GM19351 (cell line): ENCODE measurements around the gene KLHDC1.
"Not testable (repeated sequence)": the region's sequence is repeated elsewhere in the genome, so short reads cannot be mapped to it uniquely, and the experiment has no call there.

Experiments used
- ATAC-seq: cut with Tn5 transposase; IDR thresholded peaks from one replicate; pipeline ENCODE4 v1.9.1; 2021; ENCODE audit warnings: mild to moderate bottlenecking, moderate library complexity; ENCODE audit not compliant: unreplicated experiment

The KLHDC1 gene, protein sequence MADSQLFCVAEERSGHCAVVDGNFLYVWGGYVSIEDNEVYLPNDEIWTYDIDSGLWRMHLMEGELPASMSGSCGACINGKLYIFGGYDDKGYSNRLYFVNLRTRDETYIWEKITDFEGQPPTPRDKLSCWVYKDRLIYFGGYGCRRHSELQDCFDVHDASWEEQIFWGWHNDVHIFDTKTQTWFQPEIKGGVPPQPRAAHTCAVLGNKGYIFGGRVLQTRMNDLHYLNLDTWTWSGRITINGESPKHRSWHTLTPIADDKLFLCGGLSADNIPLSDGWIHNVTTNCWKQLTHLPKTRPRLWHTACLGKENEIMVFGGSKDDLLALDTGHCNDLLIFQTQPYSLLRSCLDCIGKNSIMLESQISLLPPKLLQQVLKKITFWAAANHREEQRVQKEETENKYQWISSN

DNA sequence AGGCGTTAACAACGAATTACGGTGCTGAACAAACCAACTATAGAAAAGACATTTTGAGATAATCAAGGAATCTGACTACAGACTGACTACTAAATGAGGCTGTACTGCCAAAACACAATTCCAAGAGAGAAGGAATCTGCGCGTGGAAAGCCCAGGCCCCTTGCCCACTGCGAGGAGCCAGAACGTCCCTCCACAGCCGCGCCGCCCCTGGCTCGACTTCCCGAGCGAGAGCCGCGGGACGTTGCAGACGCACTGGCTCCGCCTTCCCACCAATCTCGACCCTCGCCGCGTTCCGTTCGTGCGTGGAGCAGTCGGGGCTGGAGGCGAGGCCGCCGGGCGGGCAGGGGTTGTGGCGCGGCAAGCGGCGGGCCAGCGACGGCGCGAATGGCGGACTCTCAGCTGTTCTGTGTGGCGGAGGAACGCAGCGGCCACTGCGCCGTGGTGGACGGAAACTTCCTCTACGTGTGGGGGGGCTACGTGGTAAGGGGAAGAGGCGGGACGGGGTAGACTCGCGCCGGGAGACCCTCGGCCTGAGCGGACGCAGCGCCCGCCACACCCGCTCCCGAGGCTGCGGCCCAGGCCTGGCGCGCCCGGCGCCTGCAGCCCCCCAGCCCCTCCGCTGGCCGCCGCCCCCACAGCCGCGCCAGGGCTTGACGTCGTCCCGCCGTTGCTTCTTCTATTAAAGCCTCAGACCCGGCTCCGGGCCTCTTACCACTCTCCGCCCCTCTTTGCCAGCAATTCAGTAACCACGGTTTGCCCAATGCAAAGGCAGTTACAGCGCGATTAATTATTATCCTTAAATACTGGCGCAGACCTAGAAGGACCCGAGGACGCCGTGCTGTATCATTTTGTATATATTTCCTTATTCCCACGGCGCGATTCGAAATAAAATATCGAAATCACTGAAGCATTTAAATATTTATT lies at the start of gene KLHDC1:
Gene KLHDC1 (plus strand): TSS at position 310 of the 924 bp plus-strand sequence. CDS start 75 bp downstream, at position 385.
- peak; percentile 62 for ATAC-seq

DNA sequence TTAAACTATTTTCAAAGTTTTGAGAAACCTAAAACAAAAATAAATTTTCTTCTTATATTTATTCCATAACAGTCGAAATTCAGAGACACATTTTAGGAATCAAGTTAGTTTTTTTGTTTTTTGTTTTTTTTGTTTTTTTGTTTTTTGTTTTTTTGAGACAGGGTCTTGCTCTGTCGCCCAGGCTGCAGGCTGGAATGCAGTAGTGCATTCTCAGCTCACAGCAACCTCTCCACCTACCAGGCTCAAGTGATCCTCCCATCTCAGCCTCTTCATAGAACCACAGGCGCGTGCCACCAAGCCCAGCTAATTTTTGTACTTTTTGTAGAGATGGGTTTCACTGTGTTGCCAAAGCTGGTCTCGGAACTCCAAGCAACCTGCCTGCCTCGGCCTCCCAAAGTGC lies 39.4 kb upstream of the KLHDC1 start:
- ATAC-seq: no peak

DNA sequence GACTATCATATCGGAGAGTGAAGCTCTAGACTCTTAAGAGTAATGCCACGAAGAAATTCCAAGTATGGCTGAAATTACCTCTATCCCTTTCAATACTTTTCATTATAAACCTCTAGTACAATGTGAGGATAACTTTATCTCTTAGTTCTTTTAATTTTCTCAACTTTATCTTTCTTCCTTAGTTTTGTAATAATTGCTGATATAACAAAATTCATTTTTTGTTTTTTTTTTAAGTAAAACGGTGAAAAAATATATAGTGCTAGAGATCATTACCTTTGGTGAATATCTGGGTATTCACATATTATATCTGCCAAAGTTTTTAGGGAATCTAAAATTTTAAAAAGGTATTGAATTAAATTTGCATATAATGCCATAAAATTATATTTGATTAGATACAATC lies 38.4 kb upstream of the KLHDC1 start:
- ATAC-seq: no peak

DNA sequence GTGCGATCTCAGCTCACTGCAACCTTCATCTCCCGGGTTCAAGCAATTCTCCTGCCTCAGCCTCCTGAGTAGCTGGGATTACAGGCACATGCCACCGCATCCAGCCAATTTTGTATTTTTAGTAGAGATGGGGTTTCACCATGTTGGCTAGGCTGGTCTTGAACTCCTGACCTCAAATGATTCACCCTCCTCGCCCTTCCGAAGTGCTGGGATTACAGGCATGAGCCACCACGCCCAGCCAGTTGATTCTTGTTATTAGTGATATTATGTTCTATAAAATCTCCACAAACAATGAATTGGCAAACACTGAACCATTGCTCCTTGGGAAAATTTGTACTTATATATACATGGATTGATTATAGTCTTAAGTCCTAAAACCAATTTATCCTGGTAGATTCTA lies 35.4 kb upstream of the KLHDC1 start:
- not testable (repeated sequence) for ATAC-seq

DNA sequence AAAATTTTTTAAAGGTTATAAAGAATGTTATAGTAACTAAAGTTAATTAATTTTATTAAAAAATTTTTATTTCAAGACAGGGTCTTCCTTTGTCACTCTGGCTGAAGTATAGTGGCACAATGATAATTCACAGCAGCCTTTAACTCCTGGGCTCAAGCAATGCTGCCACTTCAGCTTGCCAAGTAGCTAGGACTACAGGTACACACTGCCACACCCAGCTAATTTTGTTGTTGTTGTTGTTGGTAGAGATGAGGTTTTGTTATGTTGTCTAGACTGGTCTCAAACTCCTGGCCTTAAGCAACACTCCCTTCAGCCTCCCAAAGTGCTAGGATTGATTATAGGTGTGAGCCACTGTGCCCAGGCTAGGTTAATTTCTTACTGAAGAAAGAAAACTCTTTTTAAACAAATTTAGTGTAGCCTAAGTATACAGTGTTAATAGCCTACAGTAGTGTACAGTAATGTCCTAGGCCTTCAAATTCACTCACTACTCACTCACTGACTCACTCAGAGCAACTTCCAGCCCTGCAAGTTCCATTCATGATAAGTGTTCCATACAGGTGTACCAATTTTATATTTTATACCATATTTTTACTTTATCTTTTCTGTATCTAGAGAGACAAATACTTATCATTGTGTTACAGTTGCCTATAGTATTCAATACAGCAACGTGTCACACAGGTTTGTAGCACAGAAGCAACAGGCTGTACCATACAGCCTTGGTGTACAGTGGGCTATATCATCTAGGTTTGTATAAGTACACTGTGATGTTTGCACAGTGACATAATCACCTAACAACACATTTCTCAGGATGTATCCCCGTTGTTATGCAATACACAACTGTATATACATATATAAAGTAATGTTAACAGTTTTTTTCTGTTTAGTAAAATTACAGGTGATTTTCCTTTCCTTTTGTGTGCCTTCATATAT lies 33.1 kb upstream of the KLHDC1 start:
- ATAC-seq: no peak

DNA sequence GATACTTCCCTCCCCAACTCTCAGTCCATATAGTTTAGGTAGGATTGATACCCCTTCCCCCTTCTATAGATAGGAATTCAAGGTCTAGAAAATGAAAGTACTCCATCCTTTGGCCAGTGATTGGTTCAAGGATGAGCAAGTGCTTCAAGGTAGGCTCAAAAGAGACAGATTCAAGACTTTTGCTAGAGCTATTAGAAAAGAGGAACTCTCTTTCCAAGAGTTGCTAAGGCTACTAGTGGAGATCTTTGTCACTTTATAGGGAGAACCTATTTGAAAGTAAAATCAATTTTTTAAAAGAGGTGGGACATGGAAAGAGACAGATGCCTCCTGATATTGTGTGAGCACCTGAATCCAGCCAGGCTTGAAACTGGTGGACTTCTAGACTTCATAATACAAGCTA lies 22.4 kb upstream of the KLHDC1 start:
- ATAC-seq: no peak

DNA sequence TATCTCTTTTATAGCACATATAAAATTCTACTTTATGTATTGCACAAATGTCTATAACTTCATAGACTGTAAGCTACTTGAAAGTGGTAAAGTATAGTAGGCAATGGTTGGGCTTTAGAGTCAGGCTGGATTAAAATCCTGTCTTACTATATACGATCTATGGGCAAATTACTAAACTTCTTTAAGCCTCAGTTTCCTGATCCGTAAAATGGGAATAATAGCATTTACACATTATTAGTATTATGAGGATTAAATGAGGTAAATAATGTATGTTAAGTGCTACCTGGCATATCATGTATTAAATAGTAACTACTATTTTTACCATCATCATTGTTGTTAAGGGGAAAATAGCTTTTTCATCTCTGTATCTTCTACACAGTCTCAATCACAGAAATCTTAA lies 19.3 kb upstream of the KLHDC1 start:
- ATAC-seq: no peak

DNA sequence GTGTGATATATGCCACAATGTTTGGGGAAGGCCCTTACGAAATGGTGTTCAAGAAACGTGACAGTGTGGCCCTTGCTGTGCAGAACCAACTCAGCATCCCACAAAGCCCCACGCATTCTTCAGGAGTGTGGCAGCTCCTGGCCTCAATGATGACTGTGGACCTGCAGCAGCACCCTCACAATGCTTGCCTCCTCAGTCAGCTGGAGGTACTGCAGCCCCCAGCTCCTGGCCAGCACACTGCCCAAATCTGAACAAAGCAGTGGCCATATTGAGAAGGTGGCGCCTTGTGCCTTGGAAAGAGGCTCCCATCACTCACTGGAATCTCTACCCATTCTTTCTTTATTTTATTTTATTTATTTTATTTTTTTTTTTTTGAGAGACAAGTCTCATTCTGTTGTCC lies 15.3 kb upstream of the KLHDC1 start:
- ATAC-seq: no peak

DNA sequence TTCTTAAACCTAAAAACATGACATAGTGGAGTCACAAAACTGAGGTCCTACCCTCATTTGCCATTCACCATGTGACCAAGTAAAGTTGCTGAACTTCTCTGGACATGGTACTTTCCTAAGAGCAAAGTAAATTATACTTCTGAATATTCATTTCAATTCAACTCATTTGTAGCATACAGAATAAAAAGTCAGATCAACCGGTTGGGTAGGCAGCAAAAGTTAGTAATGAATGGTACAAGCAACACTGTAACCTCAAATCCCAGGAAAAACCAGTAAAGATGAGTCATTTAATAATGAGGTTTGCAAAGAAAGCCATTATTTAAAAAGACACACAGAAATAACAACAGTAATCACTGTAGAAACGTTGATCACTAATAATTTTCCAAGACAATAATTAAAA lies 13.6 kb upstream of the KLHDC1 start:
- ATAC-seq: no peak

DNA sequence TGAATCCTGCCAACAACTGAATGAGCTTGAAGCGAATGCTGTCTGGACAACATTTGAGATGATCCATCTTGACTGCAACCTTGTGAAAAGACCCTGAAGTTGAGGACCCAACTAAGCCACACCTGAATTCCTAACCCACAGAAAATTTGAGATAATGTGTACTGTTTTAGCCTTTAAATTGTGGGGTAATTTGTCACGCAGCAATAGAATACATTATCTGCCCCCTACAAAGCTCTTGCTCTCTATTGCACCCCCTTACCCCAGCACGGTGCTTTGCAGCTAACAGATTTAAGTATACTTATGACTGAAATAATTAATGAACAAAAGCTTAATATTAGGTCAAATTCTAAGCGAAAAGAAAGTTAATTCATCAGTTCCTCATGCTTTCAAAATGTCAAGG lies 6.5 kb upstream of the KLHDC1 start:
- no peak for ATAC-seq

DNA sequence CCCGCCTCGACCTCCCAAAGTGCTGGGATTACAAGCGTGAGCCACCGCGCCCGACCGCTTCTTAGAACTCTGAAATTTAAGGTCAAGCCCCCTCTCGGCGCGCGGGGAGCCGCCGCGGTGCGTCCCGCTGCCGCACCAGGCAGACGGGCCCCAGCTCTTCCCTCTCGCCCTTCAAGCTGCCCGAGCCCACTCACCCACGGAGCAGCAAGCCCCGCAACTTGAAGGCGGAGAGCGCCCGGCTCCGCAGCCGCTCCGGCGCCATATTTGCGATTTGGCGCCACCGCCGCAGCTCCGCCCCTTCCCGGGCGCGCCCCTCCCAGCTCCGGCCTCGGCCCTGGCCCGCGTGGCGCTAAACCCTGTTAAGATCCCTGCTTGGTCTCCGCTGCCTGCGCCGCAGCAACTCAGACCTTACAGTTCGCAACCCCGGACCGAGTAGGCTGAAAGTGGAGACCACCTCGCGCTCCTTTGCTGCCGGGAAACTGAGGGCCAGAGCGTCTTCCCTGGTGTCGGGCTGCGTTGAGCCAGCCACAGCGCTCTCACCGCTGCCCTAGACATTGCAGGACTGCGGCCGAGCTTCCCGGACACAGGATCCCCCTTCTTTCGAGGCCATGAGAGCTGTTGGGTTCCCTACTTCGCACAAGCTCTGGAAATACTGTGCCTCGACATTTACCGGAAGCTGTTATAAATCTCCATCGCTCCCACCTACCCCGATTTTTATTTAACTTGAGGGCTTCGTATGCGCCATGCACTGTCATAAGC lies 4.8 kb upstream of the KLHDC1 start, which contains the start of gene POLE2:
Gene POLE2 (minus strand): TSS at position 273 of the 759 bp plus-strand sequence. CDS start 11 bp downstream, at position 262.
- ATAC-seq: peak; percentile 81

DNA sequence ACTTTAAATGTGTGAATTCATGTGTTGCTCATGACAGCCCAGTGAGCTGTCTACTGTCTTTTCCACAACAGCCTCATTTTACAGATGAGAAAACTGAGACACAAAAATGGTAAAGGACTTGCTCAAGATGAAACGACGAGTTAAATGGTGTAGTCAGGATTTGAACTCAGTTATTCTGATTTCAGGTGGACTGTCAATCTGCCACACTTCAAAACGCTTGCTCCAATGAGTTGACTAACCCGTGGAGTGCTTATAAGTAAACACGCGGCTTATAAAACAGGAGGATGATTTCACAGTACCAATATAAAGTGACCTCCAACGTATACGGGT lies 4.3 kb upstream of the KLHDC1 start:
- no peak for ATAC-seq

DNA sequence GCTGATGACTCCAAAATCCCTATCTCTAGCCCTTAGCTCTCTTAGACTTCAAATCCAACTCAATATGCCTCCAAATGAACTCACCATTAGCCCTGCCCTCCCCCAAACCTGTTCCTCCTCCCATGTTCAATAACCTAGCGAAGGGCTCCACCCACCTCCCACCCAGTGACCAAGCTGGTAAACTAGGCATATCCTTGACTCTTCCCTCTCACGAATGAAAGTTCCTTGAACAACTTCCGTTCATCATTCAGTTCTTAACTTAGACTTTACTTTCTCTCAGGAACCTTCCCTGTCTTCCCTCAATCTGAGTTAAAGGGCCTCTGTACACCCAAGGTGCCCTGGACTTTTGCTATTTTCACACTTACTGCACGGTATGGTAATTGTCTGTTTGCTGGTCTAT lies 1.9 kb upstream of the KLHDC1 start:
- ATAC-seq: no peak

DNA sequence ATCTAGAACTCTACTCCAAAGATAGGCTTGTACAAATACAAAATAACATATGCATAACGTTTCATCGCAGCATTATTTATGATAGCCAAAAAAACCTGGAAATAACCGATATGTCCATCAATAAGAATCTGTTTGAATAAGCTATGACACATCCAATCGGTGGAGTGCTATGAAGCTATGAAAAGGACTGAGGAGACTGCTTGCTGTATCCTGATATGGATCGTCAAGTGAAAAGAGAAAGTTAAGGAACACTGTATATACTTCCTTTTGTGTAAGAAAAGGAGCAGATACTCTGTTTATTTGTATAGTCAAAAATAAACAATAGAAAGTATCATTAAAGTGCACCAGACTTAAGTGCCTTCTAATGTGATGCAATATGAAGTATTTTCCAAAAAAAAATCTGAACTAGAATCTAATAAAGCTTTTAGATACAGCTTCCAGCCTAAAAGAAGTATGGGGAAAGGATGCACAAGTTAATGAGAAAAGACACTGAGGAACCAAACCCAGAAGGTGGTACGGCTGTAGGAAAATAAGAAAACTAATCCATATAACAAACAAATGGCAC lies 645 bp upstream of the KLHDC1 start:
- ATAC-seq: no peak

DNA sequence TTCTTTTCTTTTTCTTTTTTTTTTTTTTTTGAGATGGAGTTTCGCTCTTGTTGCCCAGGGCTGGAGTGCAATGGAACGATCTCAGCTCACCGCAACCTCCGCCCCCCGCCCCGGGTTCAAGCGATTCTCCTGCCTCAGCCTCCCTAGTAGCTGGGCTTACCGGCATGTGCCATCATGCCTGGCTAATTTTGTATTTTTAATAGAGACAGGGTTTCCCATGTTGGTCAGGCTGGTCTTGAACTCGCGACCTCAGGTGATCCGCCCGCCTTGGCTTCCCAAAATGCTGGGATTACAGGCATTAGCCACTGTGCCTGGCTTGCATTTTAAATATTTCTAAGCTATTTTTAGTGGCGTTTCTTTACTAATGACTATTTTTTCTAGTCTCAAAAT lies 810 bp downstream of the KLHDC1 start:
- not testable (repeated sequence) for ATAC-seq

DNA sequence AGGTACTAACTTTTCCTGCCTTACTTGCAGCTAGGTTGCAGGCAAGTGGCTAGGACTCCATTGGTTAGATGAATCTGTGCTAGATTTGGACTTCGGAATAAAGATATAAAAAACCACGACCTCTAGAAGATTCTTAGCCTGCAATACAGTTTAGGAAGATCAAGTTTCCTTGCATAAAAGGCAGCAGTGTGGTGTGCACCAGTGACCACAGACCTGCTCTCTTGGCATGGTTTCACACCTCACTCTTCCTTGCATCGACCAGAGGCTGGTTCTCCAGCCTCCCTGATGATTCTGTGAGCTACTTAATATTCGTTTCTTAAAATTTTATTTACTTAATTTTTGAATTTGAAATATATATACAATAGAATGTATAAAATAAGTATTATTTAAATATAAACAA lies 9.8 kb downstream of the KLHDC1 start:
- no peak for ATAC-seq

DNA sequence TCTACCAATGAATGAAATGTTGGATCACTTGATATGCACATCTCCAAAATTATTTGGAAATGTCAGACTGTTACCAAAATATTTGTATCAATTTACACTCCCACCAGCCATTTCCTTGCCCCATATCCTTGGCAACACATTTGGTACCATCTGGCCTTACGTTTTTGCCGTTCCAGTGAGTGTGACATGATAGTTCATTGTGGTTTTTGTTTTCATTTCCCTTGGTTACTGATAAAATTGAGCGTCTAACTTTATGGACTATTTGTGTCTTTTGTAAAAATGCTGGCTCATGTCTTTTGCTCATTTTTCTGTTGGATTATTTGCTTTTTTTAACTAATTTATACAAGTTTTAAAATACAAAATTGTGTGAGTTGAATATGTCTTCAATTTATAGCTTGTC lies 11.0 kb downstream of the KLHDC1 start:
- ATAC-seq: no peak

DNA sequence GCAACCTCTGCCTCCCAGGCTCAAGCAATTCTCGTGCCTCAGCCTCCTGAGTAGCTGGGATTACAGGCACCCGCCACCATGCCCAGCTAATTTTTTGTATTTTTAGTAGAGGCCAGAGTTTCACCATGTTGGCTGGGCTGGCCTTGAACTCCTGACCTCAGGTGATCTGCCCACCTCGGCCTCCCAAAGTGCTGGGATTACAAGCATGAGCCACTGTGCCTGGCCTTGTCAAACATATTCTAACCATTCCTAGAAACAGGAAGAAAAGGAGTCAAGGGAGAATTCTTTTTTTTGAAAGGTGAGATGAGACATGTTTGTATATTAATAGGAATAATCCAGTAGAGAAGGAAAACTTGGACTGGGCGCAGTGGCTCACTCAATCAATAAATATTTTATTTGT lies 11.6 kb downstream of the KLHDC1 start:
- ATAC-seq: not testable (repeated sequence)

DNA sequence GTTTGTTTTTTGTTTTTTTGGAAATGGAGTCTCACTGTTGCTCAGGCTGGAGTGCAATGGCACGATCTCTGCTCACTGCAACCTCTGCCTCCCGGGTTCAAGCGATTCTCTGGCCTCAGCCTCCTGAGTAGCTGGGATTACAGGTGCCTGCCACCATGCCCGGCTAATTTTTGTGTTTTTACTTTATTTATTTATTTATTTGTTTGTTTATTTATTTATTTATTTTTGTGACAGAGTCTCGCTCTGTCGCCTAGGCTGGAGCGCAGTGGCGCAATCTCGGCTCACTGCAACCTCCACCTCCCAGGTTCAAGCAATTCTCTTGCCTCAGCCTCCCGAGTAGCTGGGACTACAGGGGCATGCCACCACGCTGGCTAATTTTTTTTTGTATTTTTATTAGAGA lies 18.1 kb downstream of the KLHDC1 start:
- ATAC-seq: not testable (repeated sequence)

DNA sequence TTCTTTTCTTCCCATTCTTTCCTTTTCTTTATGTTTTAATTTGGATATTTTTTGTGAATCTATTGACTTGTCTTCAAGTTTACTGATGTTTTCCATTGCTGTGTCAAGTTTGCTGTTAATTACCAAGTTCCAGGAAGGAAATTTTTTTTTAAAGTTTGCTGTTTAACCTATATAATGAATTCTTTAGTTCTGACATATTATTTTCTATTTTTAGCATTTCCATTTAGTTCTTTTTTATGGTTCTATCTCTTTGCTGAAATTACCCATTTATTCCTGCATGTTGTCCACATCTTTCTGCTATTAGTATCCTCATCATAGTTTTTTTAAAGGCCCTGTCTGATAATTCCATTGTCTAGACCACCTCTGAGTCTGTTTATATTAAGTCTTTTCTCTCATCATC lies 27.8 kb downstream of the KLHDC1 start:
- no peak for ATAC-seq
